ENCODE measurements around the gene APEX2.

APEX2 gene

GRCh38 chrX:55011294-55011693, 11.1 kb downstream of the APEX2 start:
- peak; percentile 22 for TF ChIP-seq CTCF (IDR thresholded peaks at IDR 0.05; ENCODE audit: low read depth, low read length, missing control alignments)
- no peak overlapping the region for H3K4me3 ChIP-seq (ENCODE audit: low read depth, low read length)

GRCh38 chrX:55014897-55015299, 14.7 kb downstream of the APEX2 start:
- no peak overlapping the region for H3K4me3 ChIP-seq (ENCODE audit: low read depth, low read length)
- no peak for DNase-seq (ENCODE audit: low read depth)
- TF ChIP-seq CTCF (IDR thresholded peaks at IDR 0.05; ENCODE audit: low read depth, low read length, missing control alignments): no peak

More at GRCh38 chrX:55011294-55011693, 11.1 kb downstream of the APEX2 start:
- DNase-seq (ENCODE audit: low read depth): no peak

GRCh38 chrX:55026143-55026542, 26.0 kb downstream of the APEX2 start:
- H3K4me3 ChIP-seq (ENCODE audit: low read depth, low read length): no peak overlapping the region
- DNase-seq (ENCODE audit: low read depth): no peak
- no peak for TF ChIP-seq CTCF (IDR thresholded peaks at IDR 0.05; ENCODE audit: low read depth, low read length, missing control alignments)

GRCh38 chrX:55026840-55027239, 26.7 kb downstream of the APEX2 start:
- no peak overlapping the region for H3K4me3 ChIP-seq (ENCODE audit: low read depth, low read length)
- TF ChIP-seq CTCF (IDR thresholded peaks at IDR 0.05; ENCODE audit: low read depth, low read length, missing control alignments): no peak
- no peak for DNase-seq (ENCODE audit: low read depth)

- no peak for DNase-seq (ENCODE audit: low read depth)
- no peak for TF ChIP-seq CTCF (IDR thresholded peaks at IDR 0.05; ENCODE audit: low read depth, low read length, missing control alignments)
- no peak overlapping the region for H3K4me3 ChIP-seq (ENCODE audit: low read depth, low read length)
Measured at GRCh38 chrX:55028040-55028439, 27.9 kb downstream of the APEX2 start.

- no peak for DNase-seq (ENCODE audit: low read depth)
- no peak overlapping the region for H3K4me3 ChIP-seq (ENCODE audit: low read depth, low read length)
- TF ChIP-seq CTCF (IDR thresholded peaks at IDR 0.05; ENCODE audit: low read depth, low read length, missing control alignments): no peak
Measured at GRCh38 chrX:55028611-55029010, 28.4 kb downstream of the APEX2 start.

GRCh38 chrX:55029291-55029690, 29.1 kb downstream of the APEX2 start:
- no peak for DNase-seq (ENCODE audit: low read depth)
- no peak for TF ChIP-seq CTCF (IDR thresholded peaks at IDR 0.05; ENCODE audit: low read depth, low read length, missing control alignments)

More at GRCh38 chrX:55029291-55029690, 29.1 kb downstream of the APEX2 start:
- H3K4me3 ChIP-seq (ENCODE audit: low read depth, low read length): no peak overlapping the region
